ENCODE measurements around the gene RPA1. TPM values are rescaled to one million over a fixed set of nuclear protein-coding genes. Genes with fewer than 3 reads are reported as not detected.

Gene RPA1
- total RNA-seq, 6 experiments from 2014 or later, result 83.2 to 111 (median 108) TPM

DNA sequence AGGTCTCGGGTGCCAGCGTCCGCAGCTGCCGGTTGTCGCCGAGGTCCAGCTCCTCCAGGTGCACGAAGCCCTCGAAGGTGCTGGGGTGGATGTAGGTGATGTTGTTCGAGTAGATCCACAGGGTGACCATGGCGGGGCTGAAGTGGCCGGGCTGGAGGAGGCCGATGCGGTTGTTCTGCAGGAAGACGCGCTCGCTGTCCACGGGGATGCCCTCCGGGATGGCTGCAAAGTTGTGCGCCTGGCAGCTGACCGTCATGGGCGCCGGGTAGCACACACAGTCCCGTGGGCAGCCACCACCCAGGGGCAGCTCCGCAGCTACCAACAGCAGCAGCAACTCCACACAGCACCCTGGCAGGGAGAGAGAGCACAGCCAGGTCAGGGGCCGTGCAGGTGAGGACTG is 107.7 kb downstream of the RPA1 start:
- TF ChIP-seq, protein P1, sequence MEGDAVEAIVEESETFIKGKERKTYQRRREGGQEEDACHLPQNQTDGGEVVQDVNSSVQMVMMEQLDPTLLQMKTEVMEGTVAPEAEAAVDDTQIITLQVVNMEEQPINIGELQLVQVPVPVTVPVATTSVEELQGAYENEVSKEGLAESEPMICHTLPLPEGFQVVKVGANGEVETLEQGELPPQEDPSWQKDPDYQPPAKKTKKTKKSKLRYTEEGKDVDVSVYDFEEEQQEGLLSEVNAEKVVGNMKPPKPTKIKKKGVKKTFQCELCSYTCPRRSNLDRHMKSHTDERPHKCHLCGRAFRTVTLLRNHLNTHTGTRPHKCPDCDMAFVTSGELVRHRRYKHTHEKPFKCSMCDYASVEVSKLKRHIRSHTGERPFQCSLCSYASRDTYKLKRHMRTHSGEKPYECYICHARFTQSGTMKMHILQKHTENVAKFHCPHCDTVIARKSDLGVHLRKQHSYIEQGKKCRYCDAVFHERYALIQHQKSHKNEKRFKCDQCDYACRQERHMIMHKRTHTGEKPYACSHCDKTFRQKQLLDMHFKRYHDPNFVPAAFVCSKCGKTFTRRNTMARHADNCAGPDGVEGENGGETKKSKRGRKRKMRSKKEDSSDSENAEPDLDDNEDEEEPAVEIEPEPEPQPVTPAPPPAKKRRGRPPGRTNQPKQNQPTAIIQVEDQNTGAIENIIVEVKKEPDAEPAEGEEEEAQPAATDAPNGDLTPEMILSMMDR (IDR thresholded peaks at IDR 0.05), result no peak
- no peaks in the 10 kb centered on the region for H3K36me3 Mint-ChIP-seq (ENCODE audit: low read depth)
- no peaks in the 10 kb centered on the region for H3K4me1 Mint-ChIP-seq (ENCODE audit: low read depth)

DNA sequence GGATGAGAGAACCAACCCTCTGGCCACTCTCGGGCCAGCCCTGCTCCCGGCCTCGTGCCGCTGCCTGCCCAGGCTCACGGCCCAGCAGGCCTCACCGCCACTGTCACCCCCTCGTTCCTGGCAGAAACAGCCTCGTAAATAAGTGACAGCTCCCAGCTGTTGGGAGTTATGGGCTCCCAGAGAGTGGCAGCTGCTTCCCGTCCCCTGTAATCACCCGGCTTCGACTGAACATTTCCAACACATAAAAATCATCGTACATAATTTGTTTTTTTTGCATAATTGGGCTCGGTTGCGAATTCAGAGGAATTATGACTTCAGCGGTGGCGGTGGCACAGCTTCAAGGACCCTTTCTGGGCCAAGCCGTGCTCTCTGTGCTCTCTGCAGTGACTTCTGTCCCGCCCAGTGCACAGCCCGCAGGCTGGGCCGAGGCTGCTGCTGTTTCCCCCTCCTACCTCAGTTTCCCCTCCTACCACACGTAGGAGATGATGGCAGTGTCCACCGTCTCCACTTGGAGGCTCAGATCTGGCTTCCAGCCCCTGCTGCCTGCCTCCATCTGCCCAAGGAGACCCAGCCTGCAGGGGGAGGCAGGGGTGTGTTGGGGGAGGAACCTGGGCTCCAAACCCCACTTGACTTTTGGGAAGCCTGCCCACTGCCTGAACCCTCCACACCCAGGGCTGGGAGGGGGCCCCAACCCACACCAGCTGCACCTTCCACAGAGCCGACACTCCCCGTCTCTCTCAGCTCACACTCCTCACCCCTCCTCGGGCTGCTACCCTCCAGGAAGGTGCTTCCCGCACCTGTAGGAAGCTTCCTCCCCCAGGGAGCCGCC is 110.4 kb downstream of the RPA1 start:
- Mint-ChIP-seq H3K4me1 (ENCODE audit: low read depth) (no peaks in the 10 kb centered on the region), H3K9me3 (no peaks in the 10 kb centered on the region), H3K36me3 (ENCODE audit: low read depth) (no peaks in the 10 kb centered on the region), H3K27me3 (ENCODE audit: insufficient read depth) (peaks cover 22% of the 10 kb centered on the region), H3K4me3 (no peak overlapping the region), H3K27ac (no peak overlapping the region)
- TF ChIP-seq, protein P1 (IDR thresholded peaks at IDR 0.05), result no peak
- DNase-seq, result no peak

More for the DNA sequence above, 107.7 kb downstream of the RPA1 start:
- H3K27ac Mint-ChIP-seq, result no peak overlapping the region
- H3K4me3 Mint-ChIP-seq, result no peak overlapping the region
- DNase-seq, result no peak
- H3K27me3 Mint-ChIP-seq (ENCODE audit: insufficient read depth), result peaks cover 30% of the 10 kb centered on the region
- no peaks in the 10 kb centered on the region for H3K9me3 Mint-ChIP-seq

DNA sequence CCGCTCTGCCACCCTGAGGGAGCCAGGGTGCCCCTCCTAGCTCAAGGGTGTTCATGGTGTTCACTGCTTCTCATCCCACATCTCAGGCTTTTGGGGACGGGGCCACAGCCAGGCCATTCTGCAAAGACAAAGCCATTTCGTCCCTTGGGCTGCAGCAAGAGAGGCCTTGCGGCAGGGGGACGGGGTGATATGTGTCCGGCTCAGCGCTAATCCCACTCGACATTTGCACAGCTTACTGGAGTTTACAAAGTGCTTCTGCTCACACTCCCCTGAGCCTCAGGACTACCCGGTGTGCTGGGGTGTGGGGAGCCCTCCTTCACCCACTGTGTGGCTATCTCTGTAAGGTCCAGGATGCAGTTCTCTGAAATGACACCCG is 111.0 kb downstream of the RPA1 start:
- peaks cover 20% of the 10 kb centered on the region for H3K27me3 Mint-ChIP-seq (ENCODE audit: insufficient read depth)
- TF ChIP-seq, protein P1 (IDR thresholded peaks at IDR 0.05), result no peak
- H3K9me3 Mint-ChIP-seq, result no peaks in the 10 kb centered on the region
- no peak for DNase-seq
- H3K4me3 Mint-ChIP-seq, result no peak overlapping the region
- no peak overlapping the region for H3K27ac Mint-ChIP-seq
- H3K4me1 Mint-ChIP-seq (ENCODE audit: low read depth), result no peaks in the 10 kb centered on the region
- H3K36me3 Mint-ChIP-seq (ENCODE audit: low read depth), result no peaks in the 10 kb centered on the region

DNA sequence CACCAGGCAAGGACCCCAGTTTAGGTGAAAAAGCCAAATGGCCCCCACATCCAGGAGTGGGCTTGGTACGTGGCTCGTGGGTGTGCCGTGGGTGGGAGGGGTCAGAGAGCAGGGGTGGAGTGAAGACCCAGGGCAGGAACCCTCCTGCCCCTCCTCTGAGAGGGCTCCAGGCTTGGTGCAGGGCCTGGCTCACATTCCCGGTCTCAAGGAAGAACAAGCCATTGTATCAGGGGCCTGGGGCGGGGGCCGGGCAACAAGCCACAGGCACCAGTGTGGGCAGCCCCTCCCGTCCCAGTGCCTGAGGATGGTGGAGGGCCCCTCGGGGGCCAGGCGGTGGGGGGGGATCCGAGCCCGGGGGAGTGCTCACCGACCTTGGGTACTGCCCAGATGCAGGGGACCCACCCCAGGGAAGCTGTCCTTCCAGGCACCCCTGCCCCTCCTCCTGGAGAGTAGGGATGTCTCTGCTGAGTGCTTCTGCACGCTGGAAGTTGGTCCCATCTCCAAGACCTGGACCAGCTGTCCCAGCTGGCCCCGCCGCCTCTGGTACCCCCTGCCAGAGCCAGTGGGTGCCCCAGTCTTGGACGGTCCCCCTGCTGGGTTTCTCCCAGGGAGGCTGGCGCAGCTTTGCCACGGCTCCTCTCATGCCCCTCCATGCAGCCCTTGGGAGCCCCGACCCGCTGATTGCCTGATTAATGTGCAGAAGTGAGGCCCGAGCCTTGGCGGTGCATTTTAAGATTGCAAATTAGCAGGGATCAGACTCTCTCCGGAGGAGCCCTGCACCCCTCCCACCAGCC is 111.7 kb downstream of the RPA1 start:
- DNase-seq, result no peak
- peaks cover 17% of the 10 kb centered on the region for H3K27me3 Mint-ChIP-seq (ENCODE audit: insufficient read depth)
- H3K36me3 Mint-ChIP-seq (ENCODE audit: low read depth), result no peaks in the 10 kb centered on the region
- no peak overlapping the region for H3K4me3 Mint-ChIP-seq
- H3K4me1 Mint-ChIP-seq (ENCODE audit: low read depth), result no peaks in the 10 kb centered on the region
- TF ChIP-seq, protein P1 (IDR thresholded peaks at IDR 0.05), result no peak
- no peak overlapping the region for H3K27ac Mint-ChIP-seq
- no peaks in the 10 kb centered on the region for H3K9me3 Mint-ChIP-seq

DNA sequence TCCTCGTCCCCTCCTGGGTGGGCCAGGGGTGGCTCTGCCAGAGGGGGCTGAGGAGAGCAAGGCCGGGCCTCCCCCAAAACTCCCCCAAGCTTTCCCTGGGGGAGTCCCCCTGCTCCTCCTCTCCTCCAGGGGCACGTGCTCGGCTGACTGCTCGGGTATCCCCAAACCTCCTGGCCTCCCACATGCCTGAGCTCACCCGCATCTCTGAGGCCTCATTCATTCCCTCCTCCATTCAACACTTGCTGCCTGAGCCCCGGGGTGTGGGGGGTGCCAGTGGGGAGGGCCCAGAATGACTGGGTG is 112.2 kb downstream of the RPA1 start:
- TF ChIP-seq, protein P1 (IDR thresholded peaks at IDR 0.05), result no peak
- no peak for DNase-seq
- no peaks in the 10 kb centered on the region for H3K4me1 Mint-ChIP-seq (ENCODE audit: low read depth)

More for the DNA sequence above, 112.2 kb downstream of the RPA1 start:
- Mint-ChIP-seq H3K9me3 (no peaks in the 10 kb centered on the region), H3K27ac (no peak overlapping the region), H3K27me3 (ENCODE audit: insufficient read depth) (peaks cover 17% of the 10 kb centered on the region), H3K4me3 (no peak overlapping the region), H3K36me3 (ENCODE audit: low read depth) (no peaks in the 10 kb centered on the region)

Measured in HFFc6 (cell line).